HG02840 (cell line): ENCODE results near the gene ARMH2.

ENCODE experiments used
- ATAC-seq: cut with Tn5 transposase; IDR thresholded peaks from one replicate; pipeline ENCODE4 v1.9.1; 2021; ENCODE audit warnings: mild to moderate bottlenecking, moderate library complexity, moderate number of reproducible peaks; ENCODE audit not compliant: unreplicated experiment, low FRiP score

Gene ARMH2

DNA sequence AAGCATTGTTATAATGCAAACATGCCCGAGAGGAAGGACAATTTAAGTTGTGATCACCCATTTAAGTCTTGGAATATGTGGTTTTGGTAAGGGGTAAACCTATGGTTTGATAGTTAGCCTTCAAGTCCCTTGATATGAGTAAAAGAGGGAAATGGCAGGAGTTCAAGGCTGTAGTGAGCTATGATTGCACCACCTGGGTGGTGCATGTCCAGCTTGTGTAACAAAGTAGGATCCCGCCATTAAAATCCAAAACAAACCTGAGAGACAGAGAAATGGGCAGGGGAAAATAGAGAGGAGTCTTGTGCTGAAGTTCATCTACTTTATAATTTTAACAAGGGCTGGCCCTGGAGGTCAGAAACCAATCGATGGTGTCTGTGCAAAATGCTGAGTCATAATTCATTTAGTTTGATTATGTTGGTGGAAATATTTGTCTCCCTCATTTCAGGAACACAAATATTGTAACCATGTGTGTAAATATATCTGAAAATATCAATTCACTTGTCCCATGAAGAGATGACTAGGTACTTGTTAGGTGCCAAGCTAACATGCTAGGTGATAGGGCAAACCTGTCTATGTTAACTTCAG, 23.2 kb upstream of the ARMH2 start:
- no peak for ATAC-seq

DNA sequence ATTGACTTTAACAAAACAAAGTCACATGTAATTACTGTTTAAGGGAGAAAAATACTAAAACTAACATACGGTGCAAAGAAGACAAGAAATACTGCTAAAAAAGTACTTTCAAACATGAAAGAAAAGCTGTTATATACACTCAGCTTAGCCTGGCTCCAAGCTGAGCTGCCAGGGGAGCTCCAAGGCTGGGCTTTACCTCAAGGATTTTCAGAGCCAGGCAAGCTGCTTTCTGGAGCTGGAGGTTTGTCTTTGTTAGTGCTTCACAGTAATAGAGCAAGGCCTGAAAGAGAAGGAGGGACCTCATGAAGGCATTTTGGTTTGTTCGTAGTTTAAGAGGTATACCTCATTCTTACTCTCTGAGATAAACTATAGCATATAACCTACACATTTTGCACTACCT, 19.6 kb upstream of the ARMH2 start:
- no peak for ATAC-seq

GRCh38 chr6:24809728-24810127, 11.0 kb upstream of the ARMH2 start:
- no peak for ATAC-seq

GRCh38 chr6:24807584-24807983, 8.9 kb upstream of the ARMH2 start:
- ATAC-seq, result no peak

DNA sequence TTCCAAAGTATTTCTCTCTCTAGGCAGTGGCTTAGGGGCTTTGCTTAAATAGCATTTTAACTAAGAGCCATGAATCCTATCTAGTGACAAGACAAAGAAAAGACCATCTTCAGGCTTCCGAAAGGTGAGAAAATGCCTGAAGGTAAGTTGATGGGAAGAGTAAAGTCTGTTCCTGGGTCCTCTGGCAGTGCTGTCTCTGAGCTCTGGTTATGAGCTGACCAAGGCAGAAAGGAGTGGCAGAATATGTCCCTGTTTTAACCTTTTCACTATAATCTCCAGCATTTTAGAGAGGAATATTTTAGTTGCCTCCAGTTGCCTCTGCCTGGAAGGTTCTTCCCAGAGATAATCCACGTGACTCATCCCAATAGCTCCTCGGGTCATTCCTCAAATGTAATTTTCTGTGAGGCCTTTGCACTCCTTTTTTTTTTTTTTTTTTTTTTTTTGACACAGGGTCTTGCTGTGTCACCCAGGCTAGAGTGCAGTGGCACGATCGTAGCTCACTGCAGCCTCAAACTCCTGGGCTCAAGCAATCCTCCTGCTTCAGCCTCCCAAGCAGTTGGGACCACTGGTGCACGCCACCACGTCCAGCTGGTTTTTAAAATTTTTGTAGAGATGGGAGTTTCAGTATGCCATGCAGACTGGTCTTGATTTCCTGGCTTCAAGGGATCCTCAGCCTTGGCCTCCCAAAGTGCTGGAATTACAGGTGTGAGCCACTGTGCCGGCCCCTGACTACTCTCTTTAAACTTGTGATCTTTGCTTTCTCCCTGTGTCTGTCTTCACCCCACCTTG, 3.7 kb upstream of the ARMH2 start:
- no peak for ATAC-seq

- ATAC-seq, result no peak
Observed at GRCh38 chr6:24799541-24799915, 811 bp upstream of the ARMH2 start.

- no peak for ATAC-seq
Observed at GRCh38 chr6:24797596-24798216, 1.0 kb downstream of the ARMH2 start.

- ATAC-seq, result no peak
Observed at GRCh38 chr6:24796616-24797290, 2.0 kb downstream of the ARMH2 start.

DNA sequence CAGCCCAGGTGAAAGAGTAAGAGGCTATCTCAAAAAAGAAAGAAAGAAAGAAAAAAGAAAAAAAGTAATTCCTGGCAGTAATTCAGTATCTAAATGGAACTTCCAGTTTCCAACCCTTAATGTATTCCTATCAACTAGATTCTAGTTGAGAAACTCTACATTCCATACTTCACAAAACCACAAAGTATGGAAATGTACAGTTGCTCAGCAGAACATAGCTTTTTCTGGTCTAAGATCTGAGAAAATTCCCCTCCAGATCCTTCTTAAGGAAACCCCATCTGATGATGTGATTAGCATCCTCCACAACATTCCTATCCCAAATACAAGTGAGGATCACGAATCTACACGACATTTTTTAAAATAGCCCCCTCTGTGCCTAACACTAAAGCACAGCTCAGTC, 3.6 kb downstream of the ARMH2 start:
- ATAC-seq, result no peak

DNA sequence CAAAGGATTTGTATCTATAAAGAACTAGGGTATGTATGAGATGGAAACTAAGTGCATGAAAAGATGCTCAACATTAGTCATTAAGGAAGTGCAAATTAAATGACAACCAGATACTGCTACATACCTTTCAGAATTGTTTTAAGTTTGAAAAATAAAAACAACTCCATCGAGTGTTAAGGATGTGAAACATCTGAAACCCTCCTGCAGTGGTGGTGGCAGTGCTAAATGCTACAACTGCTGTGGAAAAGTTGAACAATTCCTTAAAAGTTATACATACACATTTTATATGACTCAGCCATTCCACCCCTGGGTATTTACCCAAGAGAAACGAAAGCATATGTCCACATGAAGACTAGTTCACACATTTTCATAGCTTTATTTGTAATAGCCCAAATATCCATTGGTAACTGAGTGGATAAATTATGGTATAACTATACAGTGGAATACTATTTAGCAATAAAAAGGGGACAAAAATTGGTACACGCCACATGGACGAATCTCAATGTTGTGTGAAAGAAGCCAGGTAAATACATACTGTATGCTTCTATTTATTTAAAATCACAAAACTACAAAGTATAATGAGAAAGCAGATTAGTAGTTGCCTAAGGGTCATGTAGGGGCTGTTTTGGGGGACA, 10.6 kb downstream of the ARMH2 start:
- ATAC-seq, result no peak

DNA sequence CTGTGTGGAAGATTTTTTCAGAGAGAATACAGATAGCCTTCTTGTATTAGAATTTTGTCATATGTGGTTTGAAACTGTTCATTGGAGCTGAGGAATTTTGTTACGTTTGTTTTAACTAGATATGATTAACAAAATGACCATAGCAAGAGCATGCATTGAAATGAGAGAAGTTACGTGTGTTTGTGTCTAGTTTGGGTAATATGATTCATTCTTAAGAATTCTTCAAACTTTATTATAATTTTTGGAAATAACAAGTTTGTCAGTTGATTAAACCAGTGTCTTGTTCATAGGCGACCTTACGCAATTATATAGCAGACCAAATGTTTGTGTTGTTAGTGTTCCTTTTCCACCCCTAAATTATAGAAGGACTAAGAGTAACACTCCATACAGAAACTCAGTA, 18.5 kb downstream of the ARMH2 start:
- no peak for ATAC-seq

DNA sequence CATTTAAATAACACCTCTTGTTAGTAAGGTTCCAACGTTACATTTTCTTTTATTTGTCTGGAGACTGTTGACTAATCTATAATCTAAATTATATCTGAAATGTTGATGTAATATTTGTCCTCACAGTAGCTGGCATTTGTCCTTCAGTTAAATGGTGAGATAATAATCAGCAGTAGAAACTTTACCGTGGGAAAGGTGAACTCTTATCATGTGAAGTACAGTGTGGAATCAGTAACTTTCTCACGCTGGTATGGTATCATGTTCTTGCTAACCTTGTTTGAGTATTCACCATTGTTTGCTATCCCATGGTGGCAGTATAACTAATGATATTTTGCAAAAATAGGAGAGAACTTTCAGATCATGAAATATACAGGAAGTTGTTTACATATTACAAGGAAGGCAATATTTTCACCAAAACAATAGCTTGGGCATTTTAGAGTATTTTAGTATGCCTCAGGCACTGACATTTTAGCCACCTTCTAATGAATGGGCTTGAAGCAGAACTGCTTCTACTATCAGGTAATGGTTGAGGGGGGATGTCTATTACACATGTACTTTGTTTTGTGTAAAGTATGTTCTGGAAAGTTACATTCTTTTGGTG, 19.2 kb downstream of the ARMH2 start:
- no peak for ATAC-seq

- no peak for ATAC-seq
Observed at GRCh38 chr6:24778878-24779277, 19.8 kb downstream of the ARMH2 start.

GRCh38 chr6:24778121-24778520, 20.6 kb downstream of the ARMH2 start:
- ATAC-seq, result no peak

DNA sequence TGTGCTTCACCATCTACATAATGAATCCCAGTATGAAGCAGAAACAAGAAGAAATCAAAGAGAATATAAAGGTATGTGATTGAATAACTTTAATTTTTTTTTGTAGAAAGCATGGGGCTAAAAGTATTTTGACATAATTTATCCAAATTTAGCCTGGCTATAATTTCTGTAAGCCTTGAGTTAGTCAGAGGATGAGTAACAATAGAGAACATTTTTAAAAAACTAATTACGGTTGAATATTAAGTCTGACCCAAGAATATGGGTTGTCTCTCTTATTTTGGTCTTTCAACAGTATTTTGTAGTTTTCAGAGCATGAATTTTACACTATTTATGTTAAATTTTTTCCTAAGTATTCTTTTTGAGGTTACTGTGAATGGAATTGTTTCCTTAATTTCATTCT, 21.5 kb downstream of the ARMH2 start:
- no peak for ATAC-seq

GRCh38 chr6:24775520-24776058, 23.1 kb downstream of the ARMH2 start:
- ATAC-seq, result peak; percentile 12

DNA sequence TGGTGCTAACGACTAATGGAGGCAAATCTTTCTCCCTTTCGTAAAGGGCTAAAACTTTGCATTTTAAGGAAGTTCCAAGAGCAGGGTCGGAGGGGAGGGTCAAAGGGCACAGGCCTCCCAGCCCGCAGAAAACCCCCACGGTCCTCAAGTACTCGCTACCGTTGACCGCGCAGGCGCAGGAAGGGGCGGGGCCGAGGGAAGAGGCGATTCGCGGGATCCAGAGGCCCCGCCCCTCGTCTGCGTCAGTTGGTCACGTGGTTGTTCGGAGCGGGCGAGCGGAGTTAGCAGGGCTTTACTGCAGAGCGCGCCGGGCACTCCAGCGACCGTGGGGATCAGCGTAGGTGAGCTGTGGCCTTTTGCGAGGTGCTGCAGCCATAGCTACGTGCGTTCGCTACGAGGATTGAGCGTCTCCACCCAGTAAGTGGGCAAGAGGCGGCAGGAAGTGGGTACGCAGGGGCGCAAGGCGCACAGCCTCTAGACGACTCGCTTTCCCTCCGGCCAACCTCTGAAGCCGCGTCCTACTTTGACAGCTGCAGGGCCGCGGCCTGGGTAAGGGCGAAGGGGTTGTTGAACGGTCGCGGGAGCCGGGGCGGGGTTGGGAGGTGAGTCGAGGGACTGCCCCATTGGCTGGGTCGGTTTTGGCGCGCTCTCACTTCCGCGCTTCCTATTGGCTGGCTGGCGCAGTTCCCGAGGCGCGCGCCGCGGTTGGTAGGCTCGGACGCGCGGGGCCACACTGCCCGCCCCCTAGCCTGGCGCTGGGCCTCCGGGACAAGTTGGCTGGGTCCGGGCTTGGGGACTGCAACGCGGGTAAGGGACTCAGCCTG, 23.8 kb downstream of the ARMH2 start, which contains the start of gene GMNN:
Gene GMNN, plus strand, starts transcription at position 242 of the 824 bp plus-strand sequence. CDS start 2,310 bp downstream, outside the sequence.
- peak; percentile 89 for ATAC-seq

DNA sequence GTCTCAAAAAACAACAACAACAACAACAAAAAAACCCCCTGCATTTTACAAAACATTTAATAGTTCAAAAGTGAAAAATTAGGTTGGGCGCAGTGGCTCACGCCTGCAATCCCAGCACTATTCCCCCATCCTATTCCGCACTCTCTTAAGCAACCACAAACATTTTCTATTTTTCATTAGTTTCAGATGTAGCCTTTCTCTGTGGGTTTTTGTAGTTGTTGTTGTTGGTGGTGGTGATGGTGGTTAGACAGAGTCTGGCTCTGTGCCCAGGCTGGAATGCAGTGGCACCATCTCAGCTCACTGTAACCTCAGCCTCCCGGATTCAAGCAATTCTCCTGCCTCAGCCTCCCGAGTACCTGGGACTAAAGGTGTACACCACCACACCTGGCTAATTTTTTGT, 30.4 kb downstream of the ARMH2 start:
- no peak for ATAC-seq
